Gastrocnemius medialis (tissue), 4 donors: ENCODE results near the gene SERPINE1. TPM values are rescaled to one million over a fixed set of nuclear protein-coding genes. Genes with fewer than 3 reads are reported as not detected.

Experiments
- ATAC-seq, 2 donors: fragments of 150-250 bp; one replicate each; pipeline ENCODE4 v1.9.1; 2016
- DNase-seq, 2 donors: peaks; one replicate each; pipeline ENCODE4 v3.0.0-alpha.2; 2019
- H3K27ac ChIP-seq, 4 donors: fragments of 200-600 bp; sonication (generic); 1 replicate in 1 of 4; 2 replicates in 3 of 4; pipeline ENCODE4 v1.5.1; 2016 to 2018; ENCODE audit warnings: mild to moderate bottlenecking in 2 of 4, moderate library complexity in 1 of 4
- H3K27me3 ChIP-seq, 3 donors: fragments of 200-600 bp; sonication (generic) in 2 of 3; 1 replicate in 1 of 3; 2 replicates in 2 of 3; pipeline versions ENCODE4 v1.5.1 to v1.6.0; 2016 to 2019; ENCODE audit warnings: mild to moderate bottlenecking in 1 of 3, moderate library complexity in 1 of 3
- H3K36me3 ChIP-seq, 2 donors: fragments of 200-600 bp; sonication (generic) in 1 of 2; one replicate each; pipeline ENCODE4 v1.5.1; 2017 to 2018
- H3K4me1 ChIP-seq, 2 donors: fragments of 200-600 bp; sonication (generic) in 1 of 2; one replicate each; pipeline ENCODE4 v1.5.1; 2016 to 2017; ENCODE audit warnings: mild to moderate bottlenecking in 2 of 2
- H3K4me3 ChIP-seq, 4 donors: fragments of 200-600 bp; sonication (generic) in 3 of 4; 1 replicate in 1 of 4; 2 replicates in 3 of 4; pipeline ENCODE4 v1.5.1; 2016 to 2019; ENCODE audit warnings: mild to moderate bottlenecking in 2 of 4
- H3K9me3 ChIP-seq, 3 donors: fragments of 200-600 bp; sonication (generic) in 2 of 3; 1 replicate in 1 of 3; 2 replicates in 2 of 3; pipeline ENCODE4 v1.5.1; 2016 to 2019
- CTCF ChIP-seq, 5 experiments: fragments of 450-650 bp in 3 of 5; fragments of 200-600 bp in 2 of 5; sonication (generic) in 2 of 5; IDR thresholded peaks in 4 of 5; conservative IDR thresholded peaks in 1 of 5; 1 replicate in 4 of 5; 2 replicates in 1 of 5; pipeline ENCODE4 v1.5.1; 2016 to 2019; ENCODE audit warnings: antibody characterized with exemption in 5 of 5, mild to moderate bottlenecking in 3 of 5, moderate library complexity in 3 of 5
- POLR2A ChIP-seq, 2 donors: fragments of 450-650 bp; IDR thresholded peaks; one replicate each; pipeline ENCODE4 v1.6.1; 2017; ENCODE audit warnings: antibody characterized with exemption in 2 of 2, mild to moderate bottlenecking in 2 of 2, moderate library complexity in 2 of 2
- in situ Hi-C, 4 donors: fragments of 200-750 bp; cut with MboI; loops; one replicate each; pipeline versions ENCODE4 v1.15.0 to v1.8.0; 2017; ENCODE audit warnings: low sequenced_read_pairs in 4 of 4
- intact Hi-C: fragments of 100-400 bp; cut with DNase I; formaldehyde crosslinking; loops from one replicate; pipeline ENCODE4 v1.15.1; 2023; ENCODE audit warnings: low total_unique reads
- total RNA-seq, 4 donors: library from RNA; depleted of rRNA; stranded (reverse); fragments of >200 nt; gene quantifications; one replicate each; pipeline versions ENCODE4 v1.1.0 to v1.2.3, GENCODE V29; 2016

SERPINE1 gene
- total RNA-seq, 4 donors from 2014 or later = 5.9 to 21.7 (median 12.3) TPM

GRCh38 chr7:101133621-101134398 lies 6.9 kb downstream of the SERPINE1 start:
- peaks cover 0 to 8% of the 10 kb centered on the region in 2 donors for H3K4me1 ChIP-seq
- in situ Hi-C loops = loop anchor here in 1 of 4 donors (10.0 kb wide), 1 partner anchor 49 kb away; the partner anchor contains the start of gene TRIM56
- intact Hi-C loops = no loop called here

GRCh38 chr7:101134399-101134980 lies 7.6 kb downstream of the SERPINE1 start:
- DNase-seq (no peak), ATAC-seq (no peak)
- no peaks in the 10 kb centered on the region for H3K27me3 ChIP-seq
- H3K27ac ChIP-seq = no peak overlapping the region
- intact Hi-C loops = no loop called here
- H3K4me1 ChIP-seq = peaks cover 0 to 8% of the 10 kb centered on the region in 2 donors
- H3K36me3 ChIP-seq = no peaks in the 10 kb centered on the region
- no peak overlapping the region for H3K4me3 ChIP-seq
- no peak for TF ChIP-seq POLR2A (IDR thresholded peaks at IDR 0.05)
- TF ChIP-seq CTCF (IDR thresholded peaks at IDR 0.05 in 4 of 5, conservative IDR thresholded peaks at IDR 0.05 in 1 of 5) = no peak
- in situ Hi-C loops = loop anchor here in 1 of 4 donors (10.0 kb wide), 1 partner anchor 50 kb away; the partner anchor contains the start of gene TRIM56
- H3K9me3 ChIP-seq = no peaks in the 10 kb centered on the region

More at GRCh38 chr7:101133621-101134398, 6.9 kb downstream of the SERPINE1 start:
- Histone ChIP-seq H3K4me3 (no peak overlapping the region), H3K27me3 (no peaks in the 10 kb centered on the region), H3K27ac (no peak overlapping the region), H3K9me3 (no peaks in the 10 kb centered on the region), H3K36me3 (no peaks in the 10 kb centered on the region)
- DNase-seq = no peak
- TF ChIP-seq POLR2A (IDR thresholded peaks at IDR 0.05) (no peak), CTCF (IDR thresholded peaks at IDR 0.05 in 4 of 5, conservative IDR thresholded peaks at IDR 0.05 in 1 of 5) (no peak)
- ATAC-seq = no peak

GRCh38 chr7:101137651-101138212 lies 10.8 kb downstream of the SERPINE1 start:
- in situ Hi-C loops = loop anchor here in 2 of 4 donors (5.0 to 10.0 kb wide), 2 partner anchors 45 to 53 kb away; partner anchors contain the start of gene TRIM56 (in 1 of the 2)
- H3K9me3 ChIP-seq = no peaks in the 10 kb centered on the region
- H3K4me3 ChIP-seq = peak overlapping the region in 1 of 4 donors; percentile 18
- TF ChIP-seq POLR2A (IDR thresholded peaks at IDR 0.05) (no peak), CTCF (IDR thresholded peaks at IDR 0.05 in 4 of 5, conservative IDR thresholded peaks at IDR 0.05 in 1 of 5) (no peak)
- DNase-seq = no peak
- H3K27me3 ChIP-seq = no peaks in the 10 kb centered on the region
- H3K4me1 ChIP-seq = peaks cover 0 to 8% of the 10 kb centered on the region in 2 donors
- intact Hi-C loops = loop anchor here (1.0 kb wide), 1 partner anchor 43 kb away; no protein-coding TSS in a partner anchor
- no peak for ATAC-seq
- H3K27ac ChIP-seq = peak overlapping the region; percentile 47 to 69 (median 67)
- no peaks in the 10 kb centered on the region for H3K36me3 ChIP-seq

- in situ Hi-C loops (loop anchor here in 2 of 4 donors (5.0 to 10.0 kb wide), 2 partner anchors 46 to 54 kb away; partner anchors contain the start of gene TRIM56 (in 1 of the 2)), intact Hi-C loops (loop anchor here (1.0 kb wide), 1 partner anchor 44 kb away; no protein-coding TSS in a partner anchor)
- DNase-seq (peak; percentile 65 to 84), ATAC-seq (peak; percentile 91 to 98)
- TF ChIP-seq CTCF (IDR thresholded peaks at IDR 0.05 in 4 of 5, conservative IDR thresholded peaks at IDR 0.05 in 1 of 5) (peak; percentile 67 to 82 (median 76)), POLR2A (IDR thresholded peaks at IDR 0.05) (no peak)
- Histone ChIP-seq H3K36me3 (no peaks in the 10 kb centered on the region), H3K4me1 (peaks cover 0 to 8% of the 10 kb centered on the region in 2 donors), H3K4me3 (peak overlapping the region in 3 of 4 donors; percentile 10 to 27 (median 18)), H3K27me3 (no peaks in the 10 kb centered on the region), H3K9me3 (no peaks in the 10 kb centered on the region), H3K27ac (peak overlapping the region; percentile 47 to 69 (median 67))
These were observed 11.4 kb downstream of the SERPINE1 start for GRCh38 chr7:101138213-101138870.
